DND-41 (cell line): ENCODE results near the gene EIF4EBP2.

Experiments
- ATAC-seq: fragments of 200-7000 bp; cut with Tn5 transposase; 3 replicates; pipeline ENCODE4 v1.9.1; 2021; ENCODE audit warnings: low read depth; ENCODE audit not compliant: insufficient read depth
- DNase-seq: peaks from one replicate; pipeline ENCODE4 v3.0.0-alpha.2; 2020
- H2AFZ ChIP-seq: 2 replicates; pipeline ENCODE4 v1.6.0; 2012; ENCODE audit warnings: low read depth, low read length
- H3K27ac ChIP-seq: 2 replicates; pipeline ENCODE4 v1.5.1; 2012; ENCODE audit warnings: low read length, inconsistent platforms
- H3K27me3 ChIP-seq: fragments of 200-600 bp; sonication (generic); 2 replicates; pipeline ENCODE4 v1.6.0; 2012; ENCODE audit warnings: low read length, mild to moderate bottlenecking, inconsistent platforms; ENCODE audit not compliant: insufficient read depth, poor library complexity
- H3K36me3 ChIP-seq: 2 replicates; pipeline ENCODE4 v1.5.1; 2012; ENCODE audit warnings: low read length, inconsistent platforms; ENCODE audit not compliant: insufficient read depth
- H3K4me1 ChIP-seq: 2 replicates; pipeline ENCODE4 v1.5.1; 2012; ENCODE audit warnings: mild to moderate bottlenecking, low read length; ENCODE audit not compliant: insufficient read depth
- H3K4me2 ChIP-seq: 2 replicates; pipeline ENCODE4 v1.6.0; 2012; ENCODE audit warnings: mild to moderate bottlenecking, moderate library complexity, low read length, inconsistent platforms; ENCODE audit not compliant: insufficient read depth
- H3K4me3 ChIP-seq, 2 experiments: fragments of 200-600 bp in 1 of 2; shearing (Covaris generic) in 1 of 2; 2 replicates each; pipeline ENCODE4 v1.5.1; 2012 to 2016; ENCODE audit warnings: inconsistent platforms in 2 of 2, low read length in 2 of 2, mild to moderate bottlenecking in 2 of 2, low read depth in 1 of 2, moderate library complexity in 1 of 2
- H3K79me2 ChIP-seq: 2 replicates; pipeline ENCODE4 v1.6.0; 2012; ENCODE audit warnings: low read length, inconsistent platforms; ENCODE audit not compliant: insufficient read depth
- H3K9ac ChIP-seq: 2 replicates; pipeline ENCODE4 v1.6.0; 2012; ENCODE audit warnings: low read depth, mild to moderate bottlenecking, inconsistent platforms, low read length, moderate library complexity
- H3K9me3 ChIP-seq: 2 replicates; pipeline ENCODE4 v1.5.1; 2012; ENCODE audit warnings: low read length, moderate library complexity, mild to moderate bottlenecking, inconsistent platforms; ENCODE audit not compliant: insufficient read depth, severe bottlenecking
- H4K20me1 ChIP-seq: 2 replicates; pipeline ENCODE4 v1.6.0; 2012; ENCODE audit warnings: low read length; ENCODE audit not compliant: insufficient read depth
- CTCF ChIP-seq: IDR thresholded peaks from 2 replicates; pipeline ENCODE4 v1.5.1; 2012; ENCODE audit warnings: borderline replicate concordance, low read length, moderate library complexity, mild to moderate bottlenecking; ENCODE audit not compliant: poor library complexity, severe bottlenecking; ENCODE audit errors: extremely low read depth
- EZH2 ChIP-seq: IDR thresholded peaks from 3 replicates; pipeline ENCODE4 v1.6.1; 2012; ENCODE audit warnings: borderline replicate concordance, low read depth, mild to moderate bottlenecking, moderate library complexity, low read length, inconsistent platforms; ENCODE audit not compliant: severe bottlenecking

Gene EIF4EBP2

GRCh38 chr10:70418229-70418628 lies 14.3 kb downstream of the EIF4EBP2 start:
- ATAC-seq (no peak), DNase-seq (no peak)
- Histone ChIP-seq H2AFZ (no peak overlapping the region), H4K20me1 (peaks cover 14% of the 10 kb centered on the region; the same call in 1 of the 2 replicates), H3K79me2 (peaks cover 31% of the 10 kb centered on the region), H3K4me3 (no peak overlapping the region), H3K9ac (no peak overlapping the region), H3K27me3 (no peaks in the 10 kb centered on the region), H3K27ac (no peak overlapping the region), H3K9me3 (no peaks in the 10 kb centered on the region), H3K4me2 (no peak overlapping the region), H3K36me3 (peaks cover 37% of the 10 kb centered on the region), H3K4me1 (no peaks in the 10 kb centered on the region)
- no peak for TF ChIP-seq EZH2
- no peak for TF ChIP-seq CTCF

DNA sequence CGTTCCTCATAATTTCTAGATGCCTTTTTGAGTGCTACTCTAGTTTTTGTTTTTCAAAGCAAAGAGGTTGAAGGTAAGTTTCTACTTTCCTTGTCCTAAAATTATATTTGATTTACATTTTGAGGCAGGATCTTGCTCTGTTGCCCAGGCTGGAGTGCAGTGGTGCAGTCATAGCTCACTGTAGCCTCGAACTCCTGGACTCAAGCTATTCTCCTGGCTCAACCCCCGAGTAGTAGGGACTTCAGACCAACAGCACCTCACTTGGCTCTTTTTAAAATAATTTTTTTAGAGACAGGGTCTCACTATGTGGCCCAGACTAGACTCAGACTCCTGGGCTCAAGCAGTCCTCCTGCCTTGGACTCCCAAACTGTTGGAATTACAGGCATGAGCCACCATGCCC lies 14.8 kb downstream of the EIF4EBP2 start:
- H3K79me2 ChIP-seq: peaks cover 26% of the 10 kb centered on the region
- no peak overlapping the region for H3K9ac ChIP-seq
- no peak overlapping the region for H2AFZ ChIP-seq
- no peaks in the 10 kb centered on the region for H3K9me3 ChIP-seq
- no peaks in the 10 kb centered on the region for H3K27me3 ChIP-seq
- no peak overlapping the region for H3K4me2 ChIP-seq
- H3K4me3 ChIP-seq: no peak overlapping the region
- H3K27ac ChIP-seq: no peak overlapping the region
- no peaks in the 10 kb centered on the region for H3K4me1 ChIP-seq
- ATAC-seq (no peak), DNase-seq (no peak)
- H3K36me3 ChIP-seq: peaks cover 42% of the 10 kb centered on the region
- H4K20me1 ChIP-seq: peaks cover 14% of the 10 kb centered on the region; the same call in 1 of the 2 replicates
- TF ChIP-seq CTCF (no peak), EZH2 (no peak)

DNA sequence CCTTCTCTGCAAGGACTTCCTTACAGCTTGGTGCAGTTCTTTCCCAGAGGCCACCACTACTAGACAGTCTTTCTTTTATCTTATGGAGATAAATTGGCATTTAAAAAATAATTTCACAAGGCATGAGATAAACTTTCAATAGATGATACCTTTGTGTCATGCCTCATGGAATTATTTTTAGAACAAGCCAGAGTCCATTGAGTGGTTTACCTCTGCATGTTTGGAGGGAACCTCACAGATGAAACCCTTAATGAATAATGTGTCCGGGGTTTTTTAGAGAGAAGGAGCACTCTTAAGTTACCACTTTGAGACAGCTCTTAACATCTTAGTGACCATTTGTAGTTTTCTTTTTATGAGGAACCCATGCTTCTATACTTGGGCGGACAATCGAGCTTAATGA lies 20.4 kb downstream of the EIF4EBP2 start:
- H3K9me3 ChIP-seq: no peaks in the 10 kb centered on the region
- H3K4me3 ChIP-seq: no peak overlapping the region
- no peak overlapping the region for H3K4me2 ChIP-seq
- peaks cover 90% of the 10 kb centered on the region for H3K36me3 ChIP-seq
- H4K20me1 ChIP-seq: peaks cover 4% of the 10 kb centered on the region; the same call in 1 of the 2 replicates
- TF ChIP-seq CTCF: no peak
- TF ChIP-seq EZH2: no peak
- no peak for ATAC-seq
- no peak overlapping the region for H3K9ac ChIP-seq
- no peak for DNase-seq
- no peaks in the 10 kb centered on the region for H3K79me2 ChIP-seq
- H2AFZ ChIP-seq: no peak overlapping the region
- no peaks in the 10 kb centered on the region for H3K27me3 ChIP-seq
- no peak overlapping the region for H3K27ac ChIP-seq
- H3K4me1 ChIP-seq: no peaks in the 10 kb centered on the region

GRCh38 chr10:70425096-70425495 lies 21.2 kb downstream of the EIF4EBP2 start:
- H3K4me1 ChIP-seq: no peaks in the 10 kb centered on the region
- DNase-seq (no peak), ATAC-seq (no peak)
- H4K20me1 ChIP-seq: peaks cover 4% of the 10 kb centered on the region; the same call in 1 of the 2 replicates
- H3K79me2 ChIP-seq: no peaks in the 10 kb centered on the region
- no peak overlapping the region for H2AFZ ChIP-seq
- H3K9me3 ChIP-seq: no peaks in the 10 kb centered on the region
- H3K27me3 ChIP-seq: no peaks in the 10 kb centered on the region
- no peak overlapping the region for H3K4me2 ChIP-seq
- H3K27ac ChIP-seq: no peak overlapping the region
- no peak overlapping the region for H3K9ac ChIP-seq
- TF ChIP-seq CTCF: no peak
- TF ChIP-seq EZH2: no peak
- H3K4me3 ChIP-seq: no peak overlapping the region
- peaks cover 90% of the 10 kb centered on the region for H3K36me3 ChIP-seq
